A673 (cell line): ENCODE results near the gene NUP42. TPM values are rescaled to one million over a fixed set of nuclear protein-coding genes. Genes with fewer than 3 reads are reported as not detected.
A peak's percentile ranks its signal among the peaks of the same experiment; 100 is the strongest.

ENCODE experiments used
- BruUV-seq: library from RNA; stranded (reverse); fragments of 400-500 nt; replicated peaks from 2 replicates; lab custom pipeline; 2021; lab: Mats Ljungman, UMichigan
- CTCF ChIA-PET: fragments of 300-600 bp; sonication (Branson Sonifier 250); formaldehyde crosslinking; loops from one replicate; lab custom pipeline; 2022; ENCODE audit warnings: antibody characterized with exemption; lab: Charles Lee
- POLR2A ChIA-PET: fragments of 300-600 bp; sonication (Branson Sonifier 250); formaldehyde crosslinking; loops from one replicate; lab custom pipeline; 2022; ENCODE audit warnings: antibody characterized with exemption; ENCODE audit not compliant: low non-redundant PET; lab: Charles Lee
- DNase-seq: peaks from one replicate; pipeline ENCODE4 v3.0.0-alpha.2; 2015; ENCODE audit warnings: low spot score
- H3K27ac ChIP-seq: fragments of 200-600 bp; sonication (generic); 2 replicates; pipeline ENCODE4 v1.5.1; 2016; ENCODE audit warnings: mixed run types, low read depth, mild to moderate bottlenecking, mixed read lengths, antibody characterized with exemption, low read length; ENCODE audit not compliant: poor library complexity, severe bottlenecking
- H3K27me3 ChIP-seq: fragments of 200-600 bp; sonication (generic); replicated peaks from 2 replicates; pipeline ENCODE4 v1.6.1; 2017; ENCODE audit warnings: mixed run types, low read depth, mild to moderate bottlenecking, mixed read lengths, antibody characterized with exemption, low read length; ENCODE audit not compliant: insufficient read depth, poor library complexity
- H3K36me3 ChIP-seq: fragments of 200-600 bp; sonication (generic); 2 replicates; pipeline ENCODE4 v1.6.1; 2016; ENCODE audit warnings: mixed run types, mild to moderate bottlenecking, mixed read lengths, antibody characterized with exemption, low read length; ENCODE audit not compliant: insufficient read depth, poor library complexity, severe bottlenecking
- H3K4me1 ChIP-seq: fragments of 200-600 bp; sonication (generic); 2 replicates; pipeline ENCODE4 v1.6.1; 2017; ENCODE audit warnings: mixed run types, mild to moderate bottlenecking, mixed read lengths, antibody characterized with exemption, low read length; ENCODE audit not compliant: insufficient read depth, poor library complexity, severe bottlenecking
- H3K4me3 ChIP-seq: fragments of 200-600 bp; sonication (generic); 2 replicates; pipeline ENCODE4 v1.5.1; 2016; ENCODE audit warnings: low read depth, mixed run types, mild to moderate bottlenecking, mixed read lengths, low read length; ENCODE audit not compliant: poor library complexity, severe bottlenecking
- H3K9me3 ChIP-seq: fragments of 200-600 bp; sonication (generic); 2 replicates; pipeline ENCODE4 v1.6.1; 2016; ENCODE audit warnings: mixed run types, low read depth, mild to moderate bottlenecking, mixed read lengths, antibody characterized with exemption, low read length; ENCODE audit not compliant: poor library complexity, severe bottlenecking
- EZH2 ChIP-seq: fragments of 200-600 bp; sonication (generic); IDR thresholded peaks from 2 replicates; pipeline ENCODE4 v1.6.1; 2017; ENCODE audit warnings: borderline replicate concordance, low read depth, mild to moderate bottlenecking, mixed read lengths, antibody characterized with exemption, low read length; ENCODE audit not compliant: poor library complexity, severe bottlenecking
- intact Hi-C: fragments of 100-400 bp; cut with micrococcal nuclease; formaldehyde crosslinking; loops from one replicate; pipeline ENCODE4 v1.10.0; 2022; ENCODE audit not compliant: unreplicated experiment
- total RNA-seq: library from RNA; stranded (reverse); gene quantifications from 2 replicates; pipeline ENCODE4 v1.2.3, GENCODE V29; 2021
- TF ChIP-seq, protein P1 (sequence below): fragments of 300-800, 200-600 bp; sonication (generic); conservative IDR thresholded peaks from 2 replicates; pipeline ENCODE4 v1.5.1; 2017; ENCODE audit warnings: low read depth, mild to moderate bottlenecking, antibody characterized with exemption, low read length, moderate library complexity, mixed read lengths

Gene NUP42
- total RNA-seq, 1 experiment from 2014 or later: 38.2 TPM

DNA sequence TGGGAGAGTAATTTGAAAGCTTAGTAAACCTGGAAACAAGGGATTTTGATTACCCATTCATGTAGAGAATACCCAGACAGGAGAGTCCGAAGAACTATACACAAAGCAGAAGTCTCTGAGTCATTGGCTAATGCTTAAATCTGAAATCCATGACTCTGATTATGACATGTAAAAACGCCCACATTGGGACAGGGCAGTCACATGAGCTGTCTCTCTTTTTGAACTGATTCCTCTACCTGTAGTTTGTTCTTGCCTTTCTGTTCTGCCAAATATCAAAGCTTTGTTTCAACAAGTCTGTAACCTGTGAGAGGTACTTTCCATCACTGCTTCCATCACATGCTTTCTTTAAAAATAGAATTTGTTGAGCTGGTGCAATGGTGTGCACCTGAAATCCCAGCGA, 60.5 kb downstream of the NUP42 start:
- Histone ChIP-seq H3K4me1 (no peaks in the 10 kb centered on the region), H3K27ac (no peak overlapping the region), H3K27me3 (no peaks in the 10 kb centered on the region), H3K36me3 (no peaks in the 10 kb centered on the region), H3K4me3 (no peak overlapping the region), H3K9me3 (no peaks in the 10 kb centered on the region)
- CTCF ChIA-PET: no interaction called here
- intact Hi-C loops: no loop called here
- DNase-seq: no peak
- no TSS peak for BruUV-seq
- TF ChIP-seq, protein P1, sequence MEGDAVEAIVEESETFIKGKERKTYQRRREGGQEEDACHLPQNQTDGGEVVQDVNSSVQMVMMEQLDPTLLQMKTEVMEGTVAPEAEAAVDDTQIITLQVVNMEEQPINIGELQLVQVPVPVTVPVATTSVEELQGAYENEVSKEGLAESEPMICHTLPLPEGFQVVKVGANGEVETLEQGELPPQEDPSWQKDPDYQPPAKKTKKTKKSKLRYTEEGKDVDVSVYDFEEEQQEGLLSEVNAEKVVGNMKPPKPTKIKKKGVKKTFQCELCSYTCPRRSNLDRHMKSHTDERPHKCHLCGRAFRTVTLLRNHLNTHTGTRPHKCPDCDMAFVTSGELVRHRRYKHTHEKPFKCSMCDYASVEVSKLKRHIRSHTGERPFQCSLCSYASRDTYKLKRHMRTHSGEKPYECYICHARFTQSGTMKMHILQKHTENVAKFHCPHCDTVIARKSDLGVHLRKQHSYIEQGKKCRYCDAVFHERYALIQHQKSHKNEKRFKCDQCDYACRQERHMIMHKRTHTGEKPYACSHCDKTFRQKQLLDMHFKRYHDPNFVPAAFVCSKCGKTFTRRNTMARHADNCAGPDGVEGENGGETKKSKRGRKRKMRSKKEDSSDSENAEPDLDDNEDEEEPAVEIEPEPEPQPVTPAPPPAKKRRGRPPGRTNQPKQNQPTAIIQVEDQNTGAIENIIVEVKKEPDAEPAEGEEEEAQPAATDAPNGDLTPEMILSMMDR: no peak
- TF ChIP-seq EZH2: no peak
- POLR2A ChIA-PET: no interaction called here

DNA sequence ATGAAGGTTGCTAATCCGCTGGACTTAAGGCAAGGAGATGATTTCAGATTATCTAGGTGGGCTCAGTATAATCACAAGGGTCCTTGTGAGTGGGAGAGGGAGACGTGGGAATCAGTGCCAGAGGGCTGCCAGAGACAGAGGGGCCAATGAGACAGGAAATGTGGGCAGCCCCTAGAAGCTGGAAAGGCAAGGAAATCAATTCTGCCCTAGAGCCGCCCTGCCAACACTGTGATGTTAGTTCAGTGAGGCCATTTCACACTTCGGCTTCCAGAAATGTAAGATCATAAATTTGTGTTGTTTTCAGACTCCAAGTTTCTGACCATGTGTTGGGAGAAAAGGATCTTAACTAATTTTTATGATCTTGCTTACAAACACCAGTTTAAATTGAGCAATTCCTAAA, 61.1 kb downstream of the NUP42 start:
- no peak for TF ChIP-seq EZH2
- TF ChIP-seq, protein P1: no peak
- intact Hi-C loops: no loop called here
- POLR2A ChIA-PET: no interaction called here

DNA sequence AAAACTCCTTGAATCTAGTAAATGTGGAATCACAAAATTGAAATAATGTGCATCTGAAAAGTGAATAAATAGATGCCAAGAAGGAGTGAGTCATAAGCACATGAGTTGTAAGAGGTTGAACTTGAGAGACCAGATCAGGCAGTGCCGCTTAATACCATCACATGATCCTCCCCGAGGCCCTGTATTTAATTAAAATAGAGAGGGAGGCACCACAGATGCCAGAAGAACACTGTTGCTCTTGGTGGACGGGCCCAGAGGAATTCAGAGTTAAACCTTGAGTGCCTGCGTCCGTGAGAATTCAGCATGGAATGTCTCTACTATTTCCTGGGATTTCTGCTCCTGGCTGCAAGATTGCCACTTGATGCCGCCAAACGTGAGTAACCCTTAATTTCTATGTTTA, 64.7 kb downstream of the NUP42 start, which contains the start of gene GPNMB:
TSS of gene GPNMB (plus strand) at position 221 of the 400 bp plus-strand sequence. CDS start at position 304, 83 bp downstream.
- H3K9me3 ChIP-seq: no peaks in the 10 kb centered on the region
- DNase-seq: peak; percentile 18
- no TSS peak for BruUV-seq
- H3K36me3 ChIP-seq: no peaks in the 10 kb centered on the region
- POLR2A ChIA-PET: interaction anchor here (0.8 kb wide), 1 partner anchor 327 kb away, joined by 3 read pairs; no protein-coding TSS in a partner anchor
- no peaks in the 10 kb centered on the region for H3K4me1 ChIP-seq
- H3K4me3 ChIP-seq: no peak within 1 kb of the TSS
- intact Hi-C loops: no loop called here
- CTCF ChIA-PET: no interaction called here
- H3K27ac ChIP-seq: no peak within 1 kb of the TSS
- TF ChIP-seq, protein P1: no peak
- TF ChIP-seq EZH2: no peak
- H3K27me3 ChIP-seq: no peaks in the 10 kb centered on the region

More for the DNA sequence above, 61.1 kb downstream of the NUP42 start:
- H3K27ac ChIP-seq: no peak overlapping the region
- H3K9me3 ChIP-seq: no peaks in the 10 kb centered on the region
- no peaks in the 10 kb centered on the region for H3K27me3 ChIP-seq
- no peak overlapping the region for H3K4me3 ChIP-seq
- CTCF ChIA-PET: no interaction called here
- DNase-seq: no peak
- no peaks in the 10 kb centered on the region for H3K4me1 ChIP-seq
- H3K36me3 ChIP-seq: no peaks in the 10 kb centered on the region
- no TSS peak for BruUV-seq
